Daoy (cell line): Measurements from ENCODE around the gene LRRC8C. TPM values are rescaled to one million over a fixed set of nuclear protein-coding genes. Genes with fewer than 3 reads are reported as not detected.
A peak's percentile ranks its signal among the peaks of the same experiment; 100 is the strongest.

ENCODE experiments used
- DNase-seq: peaks from one replicate; pipeline ENCODE4 v3.0.0-alpha.2; 2015; ENCODE audit warnings: low read depth
- total RNA-seq: library from RNA; depleted of rRNA; stranded (reverse); fragments of >200 nt; shearing (Covaris generic); gene quantifications from 2 replicates; pipeline ENCODE4 v1.2.3, GENCODE V29; 2014

LRRC8C gene
- total RNA-seq, 1 experiment from 2014 or later: 10.2 TPM

DNA sequence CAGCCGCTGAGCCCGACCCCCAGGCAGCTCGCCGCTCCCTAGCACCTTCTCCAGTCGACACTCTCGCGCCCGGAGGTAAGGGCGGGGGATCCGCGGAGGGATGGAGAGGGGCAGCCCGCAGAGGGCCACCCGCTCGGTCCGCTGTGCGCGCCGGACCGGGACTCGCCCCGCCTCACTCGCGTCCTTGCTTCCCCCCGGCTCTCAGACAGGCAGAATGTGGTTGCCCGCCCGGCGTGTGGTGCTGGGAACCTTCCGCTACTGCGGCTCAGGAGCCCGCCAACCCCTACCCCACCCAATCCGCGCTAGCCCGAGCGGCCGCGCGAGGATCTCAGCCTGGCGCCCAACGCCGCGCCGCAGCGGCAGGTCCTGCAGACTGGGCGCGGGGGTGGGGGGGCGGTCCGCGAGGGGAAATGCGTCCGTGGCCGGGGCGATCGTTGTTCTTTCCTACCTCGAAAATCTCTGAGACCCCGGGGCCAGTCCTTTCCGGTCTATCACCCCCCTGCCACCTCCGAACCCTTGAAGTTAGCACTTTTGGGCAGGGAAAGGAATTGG is 404 bp downstream of the LRRC8C start:
- peak; percentile 80 for DNase-seq

DNA sequence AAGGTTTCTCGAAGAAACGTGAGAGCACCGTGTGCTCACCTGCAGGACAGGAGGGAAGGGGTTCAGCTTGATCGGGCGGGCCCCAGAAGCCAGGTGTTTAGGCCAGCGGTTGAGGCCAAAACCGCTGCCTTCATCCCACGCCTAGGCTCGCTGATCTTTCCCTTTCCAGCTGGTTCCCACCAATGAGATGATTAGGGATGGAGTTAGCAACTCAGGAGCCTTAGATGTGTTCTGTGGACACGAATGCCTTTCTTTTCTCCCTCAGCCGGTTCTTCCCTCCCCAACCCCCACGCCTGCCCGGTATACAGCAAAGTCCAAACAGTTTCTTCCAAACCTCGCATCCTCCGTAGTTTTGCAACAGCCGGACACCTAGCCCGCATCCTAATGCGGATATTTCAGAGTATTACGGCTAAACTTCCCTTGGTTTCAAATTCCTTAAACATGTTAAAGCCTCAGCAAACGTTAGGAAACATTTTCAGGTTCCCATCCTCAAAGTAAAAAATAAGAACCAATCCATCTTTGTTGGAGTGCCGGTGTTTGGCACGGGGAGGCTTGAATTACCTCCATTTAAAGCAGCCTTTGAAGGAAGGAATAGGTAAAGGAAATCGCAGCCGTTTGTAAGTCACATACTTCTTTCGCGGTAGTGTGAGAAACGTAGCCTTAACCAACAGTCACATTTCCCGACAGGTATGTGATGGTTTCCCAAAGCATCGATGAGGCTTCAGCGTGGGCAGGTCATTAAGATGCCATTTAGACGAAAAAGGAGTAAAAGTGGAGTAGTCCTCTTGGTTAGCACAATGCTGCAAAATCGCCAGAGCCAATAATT is 1.1 kb downstream of the LRRC8C start:
- DNase-seq: peak; percentile 58

DNA sequence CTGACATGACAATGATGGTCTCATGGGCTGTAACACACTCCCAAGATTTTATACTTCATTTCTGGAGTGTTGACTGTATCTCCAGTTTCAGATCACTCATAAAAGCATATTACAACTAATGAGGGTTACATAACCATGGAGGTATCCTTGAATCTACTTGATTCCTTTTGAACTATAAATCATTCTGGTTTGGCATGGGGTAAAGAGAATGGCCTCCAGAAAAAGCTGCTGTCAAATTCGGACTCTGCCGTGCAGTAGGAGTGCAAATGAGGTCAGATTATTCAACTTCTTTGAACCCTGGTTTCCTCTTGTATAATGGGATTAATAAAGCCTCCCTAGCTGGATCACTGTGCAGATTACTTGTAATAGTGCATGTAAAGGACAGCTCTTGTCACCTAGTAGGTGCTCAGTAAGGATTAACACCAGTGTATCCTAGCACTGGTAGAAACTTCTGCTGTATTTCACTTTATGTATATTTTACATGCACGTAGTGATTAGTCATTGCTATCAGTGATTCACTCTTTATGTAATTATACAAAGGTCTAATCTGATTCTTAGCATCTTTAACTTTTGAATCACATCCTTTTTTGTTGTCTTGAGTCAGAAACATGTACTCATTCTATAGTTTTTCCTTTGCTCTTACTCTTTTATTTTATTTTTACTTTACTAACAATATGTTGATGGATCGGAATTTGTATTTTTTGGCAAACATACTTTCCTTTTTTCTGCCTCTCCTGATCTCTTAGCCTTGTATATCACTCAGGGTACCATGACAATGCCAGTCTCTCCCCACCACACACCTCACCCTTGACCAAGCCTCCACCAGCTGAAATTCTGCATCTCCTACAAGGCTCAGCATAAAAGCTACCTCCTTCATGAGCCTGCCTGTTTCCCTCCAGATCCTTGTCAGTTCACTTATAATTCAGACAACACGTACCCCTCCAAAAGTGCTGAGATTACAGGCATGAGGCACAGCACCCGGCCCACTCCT is 3.2 kb downstream of the LRRC8C start:
- peak; percentile 52 for DNase-seq

GRCh38 chr1:89637496-89637895 is 4.6 kb downstream of the LRRC8C start:
- DNase-seq: no peak

DNA sequence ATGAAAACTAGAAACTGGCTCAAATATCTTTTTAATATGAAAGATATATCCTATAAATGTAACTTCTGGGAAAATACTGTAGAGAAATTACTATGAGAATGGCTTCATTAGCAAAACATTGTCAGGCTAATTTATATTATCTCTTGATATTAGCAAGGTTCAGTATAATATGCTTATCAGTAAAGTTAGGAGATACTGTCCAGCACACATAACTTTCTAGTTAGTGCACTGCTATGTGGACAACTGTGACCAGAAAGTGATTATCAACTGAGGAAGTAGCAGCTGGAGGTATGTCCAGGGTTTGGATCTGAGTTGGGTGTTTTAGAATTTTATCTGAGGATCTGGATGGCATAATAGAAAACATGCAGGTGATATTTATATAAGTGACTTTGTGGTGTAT is 7.5 kb downstream of the LRRC8C start:
- no peak for DNase-seq

- DNase-seq: no peak
Measured at GRCh38 chr1:89641781-89642180, 8.9 kb downstream of the LRRC8C start.

DNA sequence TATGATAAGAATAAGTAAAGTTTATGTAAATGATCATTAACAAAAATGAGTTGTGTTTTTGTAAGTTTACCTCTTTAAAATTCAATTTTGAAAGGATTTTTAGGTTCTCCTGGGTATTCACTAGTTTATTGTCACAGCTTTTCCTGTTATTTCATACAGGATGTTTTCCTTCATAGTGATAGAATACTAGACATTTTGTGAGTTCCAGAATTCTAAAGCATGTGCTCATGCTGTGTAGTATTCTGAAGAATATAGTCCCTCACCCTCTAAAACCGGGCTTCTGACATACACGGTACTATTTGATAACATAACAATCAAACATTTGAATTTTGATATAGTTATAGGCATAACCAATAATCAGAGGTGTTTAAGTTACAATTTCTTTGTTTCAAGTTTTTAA is 10.7 kb downstream of the LRRC8C start:
- no peak for DNase-seq

GRCh38 chr1:89644119-89644814 is 11.3 kb downstream of the LRRC8C start:
- no peak for DNase-seq

DNA sequence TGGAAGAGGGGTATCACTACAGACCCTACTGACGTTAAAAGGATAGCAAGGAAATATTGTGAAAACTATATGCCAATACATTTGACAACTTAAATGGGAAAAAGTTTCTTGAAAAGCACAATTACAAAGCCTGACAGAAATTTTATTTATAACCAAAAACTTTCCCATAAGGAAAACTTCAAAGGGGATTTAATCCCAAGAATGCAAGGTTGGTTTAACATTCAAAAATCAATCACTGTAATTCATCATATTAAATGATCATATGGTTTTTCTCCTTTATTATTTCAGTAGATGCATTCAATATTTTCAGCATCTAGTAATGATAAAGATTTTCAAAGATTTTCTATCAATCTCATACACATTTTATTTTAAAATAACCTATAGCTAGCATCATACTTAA is 13.3 kb downstream of the LRRC8C start:
- no peak for DNase-seq

DNA sequence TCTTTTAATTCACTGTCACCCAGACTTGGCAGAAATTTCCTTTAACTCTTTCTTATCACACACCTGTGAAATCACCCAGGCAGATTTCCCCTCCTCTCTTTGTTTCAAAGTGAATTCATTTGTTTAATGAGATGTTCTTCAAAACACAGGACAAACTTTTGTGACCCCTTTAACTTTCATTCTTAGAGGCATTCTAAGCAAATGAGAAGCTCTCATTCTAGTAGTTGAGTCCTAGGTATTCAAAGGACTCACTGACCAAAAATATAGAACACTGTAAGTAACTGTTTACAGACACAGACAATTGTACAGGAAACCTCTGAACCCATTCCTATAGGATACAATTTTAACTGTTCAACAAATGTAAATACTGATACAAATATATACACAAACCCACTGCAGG is 16.9 kb downstream of the LRRC8C start:
- no peak for DNase-seq

DNA sequence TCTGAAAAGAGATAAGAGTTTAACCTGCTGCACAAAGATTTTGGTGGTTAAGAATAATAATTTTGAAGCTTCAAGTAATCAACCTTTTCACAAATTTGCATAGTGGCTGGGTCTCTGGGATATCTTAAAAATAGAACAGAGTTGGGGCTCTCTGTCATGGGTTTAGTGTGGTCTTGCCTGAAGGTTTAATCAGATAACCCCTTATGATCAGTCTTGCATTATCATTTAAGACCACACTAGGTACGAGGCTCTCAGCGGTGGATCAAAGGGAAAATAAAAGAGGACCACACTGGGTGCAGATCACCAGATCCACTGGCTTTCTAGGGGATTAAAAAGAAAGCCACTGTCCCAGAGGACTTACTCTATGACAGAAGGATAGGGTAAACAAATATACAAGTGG is 19.5 kb downstream of the LRRC8C start:
- no peak for DNase-seq

- no peak for DNase-seq
Measured at GRCh38 chr1:89657886-89658285, 25.0 kb downstream of the LRRC8C start.

GRCh38 chr1:89659322-89660081 is 26.6 kb downstream of the LRRC8C start:
- no peak for DNase-seq

DNA sequence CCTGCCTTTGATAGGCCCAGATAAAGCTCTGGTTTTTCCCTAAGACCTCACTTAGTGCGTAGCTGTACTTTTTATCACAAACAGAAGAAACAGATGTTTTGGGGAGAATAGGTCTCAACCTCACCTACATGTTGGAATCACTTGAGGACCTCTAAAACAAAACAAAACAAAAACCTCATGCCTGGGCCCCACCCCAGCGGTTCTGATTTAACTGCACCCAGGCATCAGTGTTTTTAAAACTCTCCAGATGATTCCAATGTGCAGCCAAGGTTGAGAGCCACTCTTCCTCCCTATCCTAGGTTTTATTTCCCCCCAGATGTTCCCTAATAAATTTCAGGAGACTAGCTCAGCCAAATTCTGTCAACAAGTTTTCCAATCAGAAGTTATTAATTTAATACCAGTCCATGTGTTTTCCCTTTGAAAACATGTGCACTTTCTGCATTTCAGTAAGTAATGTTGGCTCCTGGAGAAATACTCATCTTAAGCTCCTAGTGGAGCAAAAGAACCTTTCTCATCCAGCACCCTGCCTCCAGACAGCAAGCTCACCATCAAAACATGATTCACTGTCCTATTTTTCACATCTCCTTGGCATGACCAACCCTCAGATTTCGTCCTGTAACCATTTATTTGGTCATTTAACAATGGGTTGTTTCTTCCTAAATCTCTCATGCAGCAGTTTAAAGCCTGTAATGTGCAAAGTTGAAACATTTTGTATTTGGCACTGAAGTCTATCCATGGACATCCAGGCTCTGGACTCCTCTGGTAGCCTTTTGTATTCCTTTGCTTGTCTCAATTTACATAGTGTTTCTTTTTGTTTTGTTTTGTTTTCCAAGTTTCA is 27.5 kb downstream of the LRRC8C start:
- DNase-seq: no peak

- no peak for DNase-seq
Measured at GRCh38 chr1:89665941-89666340, 33.0 kb downstream of the LRRC8C start.

DNA sequence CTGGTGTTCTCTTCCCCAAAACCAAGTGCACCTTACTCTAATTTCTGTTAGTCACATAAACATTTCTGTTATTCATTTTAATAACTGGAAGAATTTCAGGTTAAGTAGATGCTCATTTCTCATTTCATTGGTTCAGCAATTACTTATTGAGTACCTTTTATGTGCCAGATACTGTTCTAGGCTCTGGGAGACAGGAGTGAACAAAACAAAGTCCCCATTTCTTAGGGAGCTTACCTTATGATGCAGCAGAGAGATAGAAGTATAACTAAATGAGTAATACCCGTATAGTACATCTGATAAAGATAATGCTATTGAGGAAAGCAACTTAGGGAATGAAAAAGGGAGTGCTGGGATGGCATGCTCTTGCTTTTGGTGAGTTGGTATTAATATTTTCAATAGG is 33.7 kb downstream of the LRRC8C start:
- DNase-seq: no peak

- DNase-seq: no peak
Measured at GRCh38 chr1:89667691-89668090, 34.8 kb downstream of the LRRC8C start.

DNA sequence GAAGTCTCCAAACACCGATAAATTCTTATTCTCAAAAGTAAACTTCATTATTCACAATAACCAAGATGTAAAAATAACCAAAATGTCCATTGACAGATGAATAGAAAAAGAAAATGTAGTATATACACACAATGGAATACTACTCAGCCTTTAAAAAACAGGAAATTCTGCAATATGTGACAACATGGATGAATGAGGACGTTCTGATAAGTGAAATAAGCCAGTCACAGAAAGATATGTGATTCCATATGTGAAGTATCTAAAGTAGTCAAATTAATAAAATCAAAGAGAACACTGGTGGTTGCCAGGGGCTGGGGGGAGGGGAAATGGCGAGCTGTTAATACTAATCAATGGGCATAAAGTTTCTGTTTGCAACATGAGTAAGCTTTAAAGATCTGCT is 36.0 kb downstream of the LRRC8C start:
- DNase-seq: no peak

DNA sequence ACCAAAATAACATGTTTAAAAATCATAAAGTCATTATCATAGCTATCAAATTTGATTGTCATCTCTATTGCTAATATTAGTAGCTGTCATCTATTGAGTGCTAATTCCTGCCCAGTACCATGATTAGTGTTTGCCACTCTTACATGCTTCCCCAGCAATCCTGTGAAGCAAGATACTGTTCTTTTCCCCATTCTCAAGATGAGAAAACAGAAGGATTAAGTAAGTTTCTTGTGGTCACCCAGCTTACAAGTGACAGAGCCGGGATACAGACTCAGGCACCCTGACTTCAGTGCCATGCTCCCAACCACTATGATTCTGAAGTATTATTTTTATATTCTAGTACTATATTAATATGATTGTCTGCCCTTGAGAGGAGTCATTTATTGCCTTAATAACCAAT is 36.5 kb downstream of the LRRC8C start:
- DNase-seq: no peak

DNA sequence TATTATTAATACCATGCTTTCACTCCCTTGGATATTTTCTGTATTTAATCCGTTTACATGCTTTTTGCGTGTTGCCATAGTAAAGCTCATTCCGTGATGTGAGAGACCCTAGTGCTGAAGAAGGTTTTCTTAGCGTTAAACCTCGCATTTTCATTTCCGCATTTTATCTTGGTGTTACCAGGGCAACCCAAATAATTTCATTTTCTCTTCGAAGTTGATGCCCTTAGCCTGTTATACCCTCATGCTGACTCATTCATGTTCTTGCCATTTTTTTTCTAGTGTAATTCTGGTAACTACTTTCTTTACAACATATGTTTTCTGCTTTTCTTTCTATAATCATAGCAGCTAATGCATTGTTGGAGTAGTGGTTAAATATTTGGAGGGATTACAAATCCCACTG is 37.2 kb downstream of the LRRC8C start:
- peak; percentile 42 for DNase-seq
